SK-N-SH (cell line): ENCODE data around the gene WDR62. TPM values are rescaled to one million over a fixed set of nuclear protein-coding genes. Genes with fewer than 3 reads are reported as not detected.
A peak's percentile ranks its signal among the peaks of the same experiment; 100 is the strongest.

ENCODE experiments used
- CTCF ChIA-PET: fragments of 300-600, 350-600 bp; formaldehyde crosslinking; extraction: SDS; loops from one replicate; lab custom pipeline; 2021; lab: Yijun Ruan, JAX
- POLR2A ChIA-PET: fragments of 350-600 bp; sonication (Branson Sonifier 250); formaldehyde crosslinking; extraction: SDS; loops from one replicate; lab custom pipeline; 2020; ENCODE audit warnings: antibody characterized with exemption, inconsistent platforms; lab: Yijun Ruan, JAX
- DNase-seq: peaks from one replicate; pipeline ENCODE4 v3.0.0; 2012
- H2AFZ ChIP-seq: fragments of 200-600 bp; sonication (generic); 2 replicates; pipeline ENCODE4 v1.8.1; 2016; ENCODE audit warnings: antibody characterized with exemption, mild to moderate bottlenecking, low read depth
- H3F3A ChIP-seq: fragments of 200-600 bp; sonication (generic); replicated peaks from 2 replicates; pipeline ENCODE3; 2016; ENCODE audit warnings: antibody characterized with exemption, mild to moderate bottlenecking; ENCODE audit not compliant: insufficient read depth
- H3K27ac ChIP-seq, 2 experiments: fragments of 200-500 bp in 1 of 2; fragments of 200-600 bp in 1 of 2; sonication (Bioruptor generic) in 1 of 2; sonication (generic), shearing (Covaris generic) in 1 of 2; 2 replicates each; pipeline versions ENCODE4 v1.5.1 to v1.6.1; 2014 to 2016; ENCODE audit warnings: low read depth in 2 of 2, inconsistent platforms in 1 of 2, low read length in 1 of 2, mild to moderate bottlenecking in 1 of 2, mixed read lengths in 1 of 2
- H3K27me3 ChIP-seq: fragments of 200-600 bp; sonication (generic), shearing (Covaris generic); 2 replicates; pipeline ENCODE4 v1.6.1; 2016; ENCODE audit warnings: mixed run types; ENCODE audit not compliant: insufficient read depth
- H3K36me3 ChIP-seq, 2 experiments: fragments of 200-500 bp in 1 of 2; fragments of 200-600 bp in 1 of 2; sonication (Bioruptor generic) in 1 of 2; sonication (generic) in 1 of 2; replicated peaks in 1 of 2; 2 replicates each; pipeline versions ENCODE3 to v1.5.1; 2014 to 2016; ENCODE audit warnings: low read length in 1 of 2, mild to moderate bottlenecking in 1 of 2; ENCODE audit not compliant: insufficient read depth in 2 of 2, control insufficient read depth in 1 of 2
- H3K4me1 ChIP-seq, 2 experiments: fragments of 200-500 bp in 1 of 2; fragments of 200-600 bp in 1 of 2; sonication (Bioruptor generic) in 1 of 2; sonication (generic), shearing (Covaris generic) in 1 of 2; 2 replicates each; pipeline versions ENCODE4 v1.5.1 to v1.6.1; 2014 to 2016; ENCODE audit warnings: low read depth in 1 of 2, low read length in 1 of 2, mixed run types in 1 of 2; ENCODE audit not compliant: insufficient read depth in 2 of 2, control insufficient read depth in 1 of 2
- H3K4me2 ChIP-seq: fragments of 200-600 bp; sonication (generic), shearing (Covaris generic); 2 replicates; pipeline ENCODE4 v1.6.1; 2017; ENCODE audit warnings: mixed run types
- H3K4me3 ChIP-seq, 2 experiments: fragments of 200-500 bp in 1 of 2; fragments of 200-600 bp in 1 of 2; sonication (Bioruptor generic) in 1 of 2; sonication (generic), shearing (Covaris generic) in 1 of 2; 2 replicates each; pipeline versions ENCODE4 v1.5.1 to v1.8.1; 2014 to 2016; ENCODE audit warnings: low read depth in 2 of 2, inconsistent platforms in 1 of 2, low read length in 1 of 2, mild to moderate bottlenecking in 1 of 2, mixed read lengths in 1 of 2, moderate library complexity in 1 of 2
- H3K79me2 ChIP-seq: fragments of 200-600 bp; sonication (generic); 2 replicates; pipeline ENCODE4 v1.8.1; 2017; ENCODE audit warnings: mild to moderate bottlenecking; ENCODE audit not compliant: insufficient read depth
- H3K9ac ChIP-seq: fragments of 200-600 bp; sonication (generic); 2 replicates; pipeline ENCODE4 v1.6.1; 2017; ENCODE audit warnings: mixed run types
- H3K9me2 ChIP-seq: fragments of 200-600 bp; sonication (generic); 2 replicates; pipeline ENCODE4 v1.6.1; 2017; ENCODE audit warnings: mixed run types
- H3K9me3 ChIP-seq: fragments of 200-600 bp; sonication (generic); 2 replicates; pipeline ENCODE4 v1.6.1; 2017; ENCODE audit warnings: mixed run types, mild to moderate bottlenecking, moderate library complexity
- H4K20me1 ChIP-seq: fragments of 200-600 bp; sonication (generic); 2 replicates; pipeline ENCODE4 v1.6.1; 2017; ENCODE audit warnings: mild to moderate bottlenecking, mixed run types; ENCODE audit not compliant: insufficient read depth
- MXI1 ChIP-seq: IDR thresholded peaks from 2 replicates; pipeline ENCODE4 v1.6.1; 2012; ENCODE audit warnings: mild to moderate bottlenecking, low read depth, low read length, improper control_type of control experiment
- RAD21 ChIP-seq: IDR thresholded peaks from 2 replicates; pipeline ENCODE4 v1.6.1; 2012; ENCODE audit warnings: mild to moderate bottlenecking, low read length
- WGBS: methylation state at CpG from one replicate; pipeline ENCODE4 v1.1.6; 2017; ENCODE audit warnings: low lambda C conversion rate; 5-methylcytosine and 5-hydroxymethylcytosine counted together
- polyA plus RNA-seq, 3 experiments: library from polyadenylated mRNA; depleted of rRNA; stranded (reverse); fragments of >200 nt; gene quantifications; 2 replicates each; pipeline ENCODE4 v1.2.3, GENCODE V29; 2012
- TF ChIP-seq, protein P1 (sequence below): IDR thresholded peaks from 2 replicates; pipeline ENCODE4 v1.4.0; 2012; ENCODE audit warnings: low read depth, borderline replicate concordance
- TF ChIP-seq, protein P2 (sequence below): fragments of 200-600 bp; sonication (generic); IDR thresholded peaks from 2 replicates; pipeline ENCODE4 v1.6.1; 2017; ENCODE audit warnings: antibody characterized with exemption, mild to moderate bottlenecking, moderate library complexity

Gene WDR62
- polyA plus RNA-seq, 1 of the 3 experiments (the other 2 are of a cell fraction), result 5.3 TPM

DNA sequence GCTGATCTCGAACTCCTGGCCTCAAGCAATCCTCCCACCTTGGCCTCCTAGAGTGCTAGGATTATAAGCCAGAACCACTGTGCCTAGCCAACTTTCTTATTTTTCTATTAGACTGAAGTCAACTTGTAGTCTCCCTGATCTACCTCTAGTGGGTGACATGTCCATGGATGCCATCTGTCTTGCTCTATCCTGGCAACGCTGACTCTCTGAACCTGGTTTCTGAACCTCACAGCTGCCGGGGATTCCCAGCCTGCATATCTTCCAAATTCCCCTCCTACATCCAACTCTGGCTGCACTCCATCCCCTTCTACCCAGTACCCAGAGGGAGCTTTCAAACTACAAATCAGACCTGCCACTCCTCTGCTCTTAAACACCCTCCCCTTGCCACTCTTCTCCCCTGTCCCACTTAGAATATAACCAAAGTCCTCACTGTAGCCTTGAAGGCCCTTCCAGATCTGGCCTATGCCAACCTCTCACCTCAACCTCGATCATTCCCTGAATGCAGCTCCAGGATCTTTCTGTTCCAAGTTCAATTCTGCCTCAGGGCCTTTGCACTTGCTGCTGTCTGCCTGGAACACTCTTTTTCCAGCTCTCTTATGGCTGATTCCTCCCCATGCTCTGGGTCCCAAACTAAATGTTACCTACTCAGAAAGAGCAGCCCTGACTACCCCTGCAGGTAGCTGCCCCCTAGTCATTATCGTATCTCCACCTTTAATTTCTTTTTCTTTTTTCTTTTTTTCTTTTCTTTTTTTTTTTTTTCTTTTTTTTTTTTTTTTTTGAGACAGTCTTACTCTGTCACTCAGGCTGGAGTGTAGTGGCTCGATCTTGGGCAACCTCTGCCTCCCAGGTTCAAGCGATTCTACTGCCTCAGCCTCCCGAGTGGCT, 24.2 kb upstream of the WDR62 start:
- H3K27me3 ChIP-seq, result no peaks in the 10 kb centered on the region
- H3F3A ChIP-seq, result peaks cover 2% of the 10 kb centered on the region
- ChIA-PET POLR2A (no interaction called here), CTCF (interaction anchor here (1.3 to 1.5 kb wide), 2 partner anchors 16 to 36 kb away, joined by 3 read pairs; partner anchors contain the start of genes ALKBH6 and SDHAF1)
- no peak overlapping the region for H2AFZ ChIP-seq
- peaks cover 0 to 12% of the 10 kb centered on the region in 2 experiments for H3K36me3 ChIP-seq
- no peaks in the 10 kb centered on the region for H3K9me3 ChIP-seq
- 0 out of 2 replicates have a peak, but pooled peaks cover 5% of the 10 kb centered on the region for H3K79me2 ChIP-seq
- no peak overlapping the region for H3K4me2 ChIP-seq
- TF ChIP-seq, protein P1, sequence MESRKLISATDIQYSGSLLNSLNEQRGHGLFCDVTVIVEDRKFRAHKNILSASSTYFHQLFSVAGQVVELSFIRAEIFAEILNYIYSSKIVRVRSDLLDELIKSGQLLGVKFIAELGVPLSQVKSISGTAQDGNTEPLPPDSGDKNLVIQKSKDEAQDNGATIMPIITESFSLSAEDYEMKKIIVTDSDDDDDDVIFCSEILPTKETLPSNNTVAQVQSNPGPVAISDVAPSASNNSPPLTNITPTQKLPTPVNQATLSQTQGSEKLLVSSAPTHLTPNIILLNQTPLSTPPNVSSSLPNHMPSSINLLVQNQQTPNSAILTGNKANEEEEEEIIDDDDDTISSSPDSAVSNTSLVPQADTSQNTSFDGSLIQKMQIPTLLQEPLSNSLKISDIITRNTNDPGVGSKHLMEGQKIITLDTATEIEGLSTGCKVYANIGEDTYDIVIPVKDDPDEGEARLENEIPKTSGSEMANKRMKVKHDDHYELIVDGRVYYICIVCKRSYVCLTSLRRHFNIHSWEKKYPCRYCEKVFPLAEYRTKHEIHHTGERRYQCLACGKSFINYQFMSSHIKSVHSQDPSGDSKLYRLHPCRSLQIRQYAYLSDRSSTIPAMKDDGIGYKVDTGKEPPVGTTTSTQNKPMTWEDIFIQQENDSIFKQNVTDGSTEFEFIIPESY, result no peak
- TF ChIP-seq, protein P2, sequence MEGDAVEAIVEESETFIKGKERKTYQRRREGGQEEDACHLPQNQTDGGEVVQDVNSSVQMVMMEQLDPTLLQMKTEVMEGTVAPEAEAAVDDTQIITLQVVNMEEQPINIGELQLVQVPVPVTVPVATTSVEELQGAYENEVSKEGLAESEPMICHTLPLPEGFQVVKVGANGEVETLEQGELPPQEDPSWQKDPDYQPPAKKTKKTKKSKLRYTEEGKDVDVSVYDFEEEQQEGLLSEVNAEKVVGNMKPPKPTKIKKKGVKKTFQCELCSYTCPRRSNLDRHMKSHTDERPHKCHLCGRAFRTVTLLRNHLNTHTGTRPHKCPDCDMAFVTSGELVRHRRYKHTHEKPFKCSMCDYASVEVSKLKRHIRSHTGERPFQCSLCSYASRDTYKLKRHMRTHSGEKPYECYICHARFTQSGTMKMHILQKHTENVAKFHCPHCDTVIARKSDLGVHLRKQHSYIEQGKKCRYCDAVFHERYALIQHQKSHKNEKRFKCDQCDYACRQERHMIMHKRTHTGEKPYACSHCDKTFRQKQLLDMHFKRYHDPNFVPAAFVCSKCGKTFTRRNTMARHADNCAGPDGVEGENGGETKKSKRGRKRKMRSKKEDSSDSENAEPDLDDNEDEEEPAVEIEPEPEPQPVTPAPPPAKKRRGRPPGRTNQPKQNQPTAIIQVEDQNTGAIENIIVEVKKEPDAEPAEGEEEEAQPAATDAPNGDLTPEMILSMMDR, result peak; percentile 7; the same call in 1 of the 2 replicates
- TF ChIP-seq RAD21, result peak; percentile 24; the same call in 1 of the 2 replicates
- TF ChIP-seq MXI1, result no peak
- no peaks in the 10 kb centered on the region for H3K9me2 ChIP-seq
- no peak overlapping the region for H3K27ac ChIP-seq
- no peak overlapping the region for H3K9ac ChIP-seq
- peaks cover 0 to 3% of the 10 kb centered on the region in 2 experiments; a peak in 1 of 4 replicates for H3K4me1 ChIP-seq
- WGBS, result 89% methylated on average over 8 of the region's 8 CpGs
- no peaks in the 10 kb centered on the region for H4K20me1 ChIP-seq
- DNase-seq, result peak; percentile 34
- no peak overlapping the region for H3K4me3 ChIP-seq

DNA sequence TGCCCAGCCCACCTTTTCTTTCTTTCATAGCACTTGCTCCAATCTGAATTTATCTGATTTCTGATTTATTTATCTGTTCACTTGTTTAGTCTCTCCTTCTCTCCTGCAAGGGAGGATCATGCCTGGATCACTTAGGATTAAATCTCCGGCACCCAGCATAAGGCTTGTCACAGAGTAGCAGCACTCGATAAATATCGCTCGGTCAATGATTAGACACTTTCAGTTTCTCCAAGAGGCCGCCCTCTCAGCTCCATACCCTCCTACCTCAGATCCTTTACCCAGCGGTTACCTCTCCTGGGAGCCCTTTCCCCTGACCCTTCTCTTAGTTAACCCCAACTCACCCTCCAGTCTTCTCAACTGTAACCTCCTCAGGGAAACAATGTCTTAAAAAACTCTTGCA, 23.4 kb upstream of the WDR62 start:
- no peak for DNase-seq
- Histone ChIP-seq H3K27ac (no peak overlapping the region), H2AFZ (no peak overlapping the region), H3K9me2 (no peaks in the 10 kb centered on the region), H3K79me2 (0 out of 2 replicates have a peak, but pooled peaks cover 5% of the 10 kb centered on the region), H3K4me3 (peak overlapping the region in 1 of 2 experiments; percentile 86; a peak in 2 of 4 replicates), H3K27me3 (no peaks in the 10 kb centered on the region), H3K4me1 (peaks cover 0 to 7% of the 10 kb centered on the region in 2 experiments; a peak in 1 of 4 replicates), H3F3A (peaks cover 2% of the 10 kb centered on the region), H3K9ac (no peak overlapping the region), H3K36me3 (peaks cover 0 to 9% of the 10 kb centered on the region in 2 experiments), H3K4me2 (peak overlapping the region; percentile 94), H3K9me3 (no peaks in the 10 kb centered on the region), H4K20me1 (no peaks in the 10 kb centered on the region)
- TF ChIP-seq, protein P2, result no peak
- WGBS, result 95% methylated on average over 6 of the region's 6 CpGs
- CTCF ChIA-PET, result interaction anchor here (1.7 kb wide), 1 partner anchor 23 kb away, joined by 5 read pairs; the partner anchor contains the start of genes THAP8 and WDR62
- POLR2A ChIA-PET, result no interaction called here
